ENCODE data around the gene ZNF784. TPM values are rescaled to one million over a fixed set of nuclear protein-coding genes. Genes with fewer than 3 reads are reported as not detected.

The ZNF784 gene
- total and polyA plus RNA-seq, 2 of the 13 experiments (the other 11 are each of a cell fraction or from before 2014, with no cell fraction given), result 4.1 to 4.2 TPM

DNA sequence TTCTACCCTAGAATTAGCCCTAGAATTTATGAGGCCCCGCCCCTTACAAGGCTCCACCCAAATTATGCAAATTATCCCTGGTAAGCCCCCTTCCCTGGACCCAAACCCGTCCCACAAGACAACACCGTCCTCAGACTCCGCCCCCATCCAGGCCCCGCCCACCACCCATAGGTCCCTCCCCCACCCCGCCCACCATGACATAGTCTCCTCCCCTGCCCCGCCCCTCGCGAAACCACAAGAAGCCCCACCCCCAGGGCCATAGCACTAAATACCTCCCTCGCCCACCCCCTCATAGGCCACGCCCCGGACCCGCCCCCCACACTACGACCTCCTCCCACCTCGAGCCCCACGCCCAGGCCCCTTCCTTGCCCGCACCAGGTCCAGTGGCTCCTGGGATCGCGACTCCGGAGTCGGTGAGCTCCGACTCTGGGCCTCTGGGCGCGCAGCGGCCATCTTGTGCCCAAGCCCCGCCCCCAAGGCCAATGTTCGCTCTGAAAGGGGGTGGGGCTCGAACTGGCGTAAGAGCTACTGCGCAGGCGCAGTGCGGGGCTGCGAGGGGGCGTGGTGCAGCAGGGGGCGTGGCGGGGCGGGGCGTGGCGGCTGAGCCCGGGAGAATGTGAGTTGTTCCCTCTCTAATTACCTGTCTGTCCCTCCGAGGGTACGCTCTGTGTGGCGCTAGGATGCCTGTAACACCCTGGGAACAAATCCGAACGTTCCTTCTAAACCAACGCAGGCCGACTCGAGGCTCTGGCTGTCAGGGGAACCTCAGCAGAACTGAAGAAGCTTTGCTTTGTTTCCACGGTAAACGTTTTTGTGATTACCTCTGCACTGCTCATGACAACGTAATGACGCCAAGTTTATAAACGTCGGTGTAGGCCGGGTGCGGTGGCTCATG lies at the start of gene ZNF784 (continued):
- TF ChIP-seq ZNF496 (CRISPR knock-in tag; IDR thresholded peaks at IDR 0.05; ENCODE audit: insufficient replicate concordance), result no peak
- TF ChIP-seq SIX4 (CRISPR knock-in tag; IDR thresholded peaks at IDR 0.05), result no peak
- TF ChIP-seq, protein P1, sequence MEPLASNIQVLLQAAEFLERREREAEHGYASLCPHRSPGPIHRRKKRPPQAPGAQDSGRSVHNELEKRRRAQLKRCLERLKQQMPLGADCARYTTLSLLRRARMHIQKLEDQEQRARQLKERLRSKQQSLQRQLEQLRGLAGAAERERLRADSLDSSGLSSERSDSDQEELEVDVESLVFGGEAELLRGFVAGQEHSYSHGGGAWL (CRISPR knock-in tag; IDR thresholded peaks at IDR 0.05), result no peak
- no peak for TF ChIP-seq ZBTB3 (CRISPR knock-in tag; IDR thresholded peaks at IDR 0.05; ENCODE audit: borderline replicate concordance, low read depth)
- TF ChIP-seq HNRNPLL (IDR thresholded peaks at IDR 0.05; ENCODE audit: low read depth, low read length, poor library complexity, severe bottlenecking), result no peak
- no peak for TF ChIP-seq ZNF484 (CRISPR knock-in tag; IDR thresholded peaks at IDR 0.05; ENCODE audit: borderline replicate concordance, low read depth)
- TF ChIP-seq ZNF34 (CRISPR knock-in tag; IDR thresholded peaks at IDR 0.05; ENCODE audit: borderline replicate concordance), result no peak
- TF ChIP-seq, protein P2, sequence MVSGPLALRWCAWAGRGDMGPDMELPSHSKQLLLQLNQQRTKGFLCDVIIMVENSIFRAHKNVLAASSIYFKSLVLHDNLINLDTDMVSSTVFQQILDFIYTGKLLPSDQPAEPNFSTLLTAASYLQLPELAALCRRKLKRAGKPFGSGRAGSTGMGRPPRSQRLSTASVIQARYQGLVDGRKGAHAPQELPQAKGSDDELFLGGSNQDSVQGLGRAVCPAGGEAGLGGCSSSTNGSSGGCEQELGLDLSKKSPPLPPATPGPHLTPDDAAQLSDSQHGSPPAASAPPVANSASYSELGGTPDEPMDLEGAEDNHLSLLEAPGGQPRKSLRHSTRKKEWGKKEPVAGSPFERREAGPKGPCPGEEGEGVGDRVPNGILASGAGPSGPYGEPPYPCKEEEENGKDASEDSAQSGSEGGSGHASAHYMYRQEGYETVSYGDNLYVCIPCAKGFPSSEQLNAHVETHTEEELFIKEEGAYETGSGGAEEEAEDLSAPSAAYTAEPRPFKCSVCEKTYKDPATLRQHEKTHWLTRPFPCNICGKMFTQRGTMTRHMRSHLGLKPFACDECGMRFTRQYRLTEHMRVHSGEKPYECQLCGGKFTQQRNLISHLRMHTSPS (CRISPR knock-in tag; IDR thresholded peaks at IDR 0.05; ENCODE audit: low read depth), result no peak
- TF ChIP-seq CREM (IDR thresholded peaks at IDR 0.05), result no peak
- TF ChIP-seq CREM (CRISPR knock-in tag; IDR thresholded peaks at IDR 0.05), result no peak
- TF ChIP-seq ISX (CRISPR knock-in tag; conservative IDR thresholded peaks at IDR 0.05), result no peak
- no peak for TF ChIP-seq ELF3 (CRISPR knock-in tag; IDR thresholded peaks at IDR 0.05)
- no peak for TF ChIP-seq MAF1 (CRISPR knock-in tag; IDR thresholded peaks at IDR 0.05; ENCODE audit: borderline replicate concordance)
- TF ChIP-seq ELF1 (CRISPR knock-in tag; IDR thresholded peaks at IDR 0.05), result no peak
- TF ChIP-seq KLF13 (CRISPR knock-in tag; IDR thresholded peaks at IDR 0.05), result no peak
- TF ChIP-seq, protein P3, sequence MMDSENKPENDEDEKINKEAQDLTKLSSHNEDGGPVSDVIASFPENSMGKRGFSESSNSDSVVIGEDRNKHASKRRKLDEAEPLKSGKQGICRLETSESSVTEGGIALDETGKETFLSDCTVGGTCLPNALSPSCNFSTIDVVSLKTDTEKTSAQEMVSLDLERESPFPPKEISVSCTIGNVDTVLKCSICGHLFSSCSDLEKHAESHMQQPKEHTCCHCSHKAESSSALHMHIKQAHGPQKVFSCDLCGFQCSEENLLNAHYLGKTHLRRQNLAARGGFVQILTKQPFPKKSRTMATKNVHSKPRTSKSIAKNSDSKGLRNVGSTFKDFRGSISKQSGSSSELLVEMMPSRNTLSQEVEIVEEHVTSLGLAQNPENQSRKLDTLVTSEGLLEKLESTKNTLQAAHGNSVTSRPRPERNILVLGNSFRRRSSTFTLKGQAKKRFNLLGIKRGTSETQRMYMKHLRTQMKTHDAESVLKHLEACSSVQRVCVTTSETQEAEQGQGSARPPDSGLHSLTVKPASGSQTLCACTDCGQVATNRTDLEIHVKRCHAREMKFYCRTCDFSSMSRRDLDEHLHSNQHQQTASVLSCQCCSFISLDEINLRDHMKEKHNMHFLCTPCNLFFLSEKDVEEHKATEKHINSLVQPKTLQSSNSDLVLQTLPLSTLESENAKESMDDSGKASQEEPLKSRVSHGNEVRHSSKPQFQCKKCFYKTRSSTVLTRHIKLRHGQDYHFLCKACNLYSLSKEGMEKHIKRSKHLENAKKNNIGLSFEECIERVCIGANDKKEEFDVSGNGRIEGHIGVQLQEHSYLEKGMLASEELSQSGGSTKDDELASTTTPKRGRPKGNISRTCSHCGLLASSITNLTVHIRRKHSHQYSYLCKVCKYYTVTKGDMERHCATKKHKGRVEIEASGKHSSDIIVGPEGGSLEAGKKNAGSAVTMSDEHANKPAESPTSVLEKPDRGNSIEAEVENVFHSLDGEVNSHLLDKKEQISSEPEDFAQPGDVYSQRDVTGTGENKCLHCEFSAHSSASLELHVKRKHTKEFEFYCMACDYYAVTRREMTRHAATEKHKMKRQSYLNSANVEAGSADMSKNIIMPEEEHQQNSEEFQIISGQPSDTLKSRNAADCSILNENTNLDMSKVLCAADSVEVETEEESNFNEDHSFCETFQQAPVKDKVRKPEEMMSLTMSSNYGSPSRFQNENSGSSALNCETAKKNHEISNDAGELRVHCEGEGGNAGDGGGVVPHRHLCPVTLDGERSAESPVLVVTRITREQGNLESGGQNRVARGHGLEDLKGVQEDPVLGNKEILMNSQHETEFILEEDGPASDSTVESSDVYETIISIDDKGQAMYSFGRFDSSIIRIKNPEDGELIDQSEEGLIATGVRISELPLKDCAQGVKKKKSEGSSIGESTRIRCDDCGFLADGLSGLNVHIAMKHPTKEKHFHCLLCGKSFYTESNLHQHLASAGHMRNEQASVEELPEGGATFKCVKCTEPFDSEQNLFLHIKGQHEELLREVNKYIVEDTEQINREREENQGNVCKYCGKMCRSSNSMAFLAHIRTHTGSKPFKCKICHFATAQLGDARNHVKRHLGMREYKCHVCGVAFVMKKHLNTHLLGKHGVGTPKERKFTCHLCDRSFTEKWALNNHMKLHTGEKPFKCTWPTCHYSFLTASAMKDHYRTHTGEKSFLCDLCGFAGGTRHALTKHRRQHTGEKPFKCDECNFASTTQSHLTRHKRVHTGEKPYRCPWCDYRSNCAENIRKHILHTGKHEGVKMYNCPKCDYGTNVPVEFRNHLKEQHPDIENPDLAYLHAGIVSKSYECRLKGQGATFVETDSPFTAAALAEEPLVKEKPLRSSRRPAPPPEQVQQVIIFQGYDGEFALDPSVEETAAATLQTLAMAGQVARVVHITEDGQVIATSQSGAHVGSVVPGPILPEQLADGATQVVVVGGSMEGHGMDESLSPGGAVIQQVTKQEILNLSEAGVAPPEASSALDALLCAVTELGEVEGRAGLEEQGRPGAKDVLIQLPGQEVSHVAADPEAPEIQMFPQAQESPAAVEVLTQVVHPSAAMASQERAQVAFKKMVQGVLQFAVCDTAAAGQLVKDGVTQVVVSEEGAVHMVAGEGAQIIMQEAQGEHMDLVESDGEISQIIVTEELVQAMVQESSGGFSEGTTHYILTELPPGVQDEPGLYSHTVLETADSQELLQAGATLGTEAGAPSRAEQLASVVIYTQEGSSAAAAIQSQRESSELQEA (CRISPR knock-in tag; IDR thresholded peaks at IDR 0.05; ENCODE audit: not compliant biosample characterization), result no peak
- TF ChIP-seq YEATS4 (CRISPR knock-in tag; IDR thresholded peaks at IDR 0.05; ENCODE audit: borderline replicate concordance), result 0 out of 2 replicates have a peak, but pooled peaks have one; percentile 30
- no peak for TF ChIP-seq NR2F6 (IDR thresholded peaks at IDR 0.05)
- no peak for TF ChIP-seq NR2F6 (CRISPR knock-in tag; IDR thresholded peaks at IDR 0.05)
- TF ChIP-seq ATF7 (IDR thresholded peaks at IDR 0.05), result no peak
- 0 out of 2 replicates have a peak, but pooled peaks have one; percentile 23 for TF ChIP-seq ATF7 (CRISPR knock-in tag; IDR thresholded peaks at IDR 0.05)

Data from HepG2 (cell line).